A673 (cell line): Measurements from ENCODE around the gene COMMD10. TPM values are rescaled to one million over a fixed set of nuclear protein-coding genes. Genes with fewer than 3 reads are reported as not detected.

ENCODE experiments used
- BruUV-seq: library from RNA; stranded (reverse); fragments of 400-500 nt; replicated peaks from 2 replicates; lab custom pipeline; 2021; lab: Mats Ljungman, UMichigan
- CTCF ChIA-PET: fragments of 300-600 bp; sonication (Branson Sonifier 250); formaldehyde crosslinking; loops from one replicate; lab custom pipeline; 2022; ENCODE audit warnings: antibody characterized with exemption; lab: Charles Lee
- POLR2A ChIA-PET: fragments of 300-600 bp; sonication (Branson Sonifier 250); formaldehyde crosslinking; loops from one replicate; lab custom pipeline; 2022; ENCODE audit warnings: antibody characterized with exemption; ENCODE audit not compliant: low non-redundant PET; lab: Charles Lee
- DNase-seq: peaks from one replicate; pipeline ENCODE4 v3.0.0-alpha.2; 2015; ENCODE audit warnings: low spot score
- H3K27ac ChIP-seq: fragments of 200-600 bp; sonication (generic); 2 replicates; pipeline ENCODE4 v1.5.1; 2016; ENCODE audit warnings: mixed run types, low read depth, mild to moderate bottlenecking, mixed read lengths, antibody characterized with exemption, low read length; ENCODE audit not compliant: poor library complexity, severe bottlenecking
- H3K27me3 ChIP-seq: fragments of 200-600 bp; sonication (generic); replicated peaks from 2 replicates; pipeline ENCODE4 v1.6.1; 2017; ENCODE audit warnings: mixed run types, low read depth, mild to moderate bottlenecking, mixed read lengths, antibody characterized with exemption, low read length; ENCODE audit not compliant: insufficient read depth, poor library complexity
- H3K36me3 ChIP-seq: fragments of 200-600 bp; sonication (generic); 2 replicates; pipeline ENCODE4 v1.6.1; 2016; ENCODE audit warnings: mixed run types, mild to moderate bottlenecking, mixed read lengths, antibody characterized with exemption, low read length; ENCODE audit not compliant: insufficient read depth, poor library complexity, severe bottlenecking
- H3K4me1 ChIP-seq: fragments of 200-600 bp; sonication (generic); 2 replicates; pipeline ENCODE4 v1.6.1; 2017; ENCODE audit warnings: mixed run types, mild to moderate bottlenecking, mixed read lengths, antibody characterized with exemption, low read length; ENCODE audit not compliant: insufficient read depth, poor library complexity, severe bottlenecking
- H3K4me3 ChIP-seq: fragments of 200-600 bp; sonication (generic); 2 replicates; pipeline ENCODE4 v1.5.1; 2016; ENCODE audit warnings: low read depth, mixed run types, mild to moderate bottlenecking, mixed read lengths, low read length; ENCODE audit not compliant: poor library complexity, severe bottlenecking
- H3K9me3 ChIP-seq: fragments of 200-600 bp; sonication (generic); 2 replicates; pipeline ENCODE4 v1.6.1; 2016; ENCODE audit warnings: mixed run types, low read depth, mild to moderate bottlenecking, mixed read lengths, antibody characterized with exemption, low read length; ENCODE audit not compliant: poor library complexity, severe bottlenecking
- CTCF ChIP-seq: fragments of 300-800, 200-600 bp; sonication (generic); conservative IDR thresholded peaks from 2 replicates; pipeline ENCODE4 v1.5.1; 2017; ENCODE audit warnings: low read depth, mild to moderate bottlenecking, antibody characterized with exemption, low read length, moderate library complexity, mixed read lengths
- EZH2 ChIP-seq: fragments of 200-600 bp; sonication (generic); IDR thresholded peaks from 2 replicates; pipeline ENCODE4 v1.6.1; 2017; ENCODE audit warnings: borderline replicate concordance, low read depth, mild to moderate bottlenecking, mixed read lengths, antibody characterized with exemption, low read length; ENCODE audit not compliant: poor library complexity, severe bottlenecking
- intact Hi-C: fragments of 100-400 bp; cut with micrococcal nuclease; formaldehyde crosslinking; loops from one replicate; pipeline ENCODE4 v1.10.0; 2022; ENCODE audit not compliant: unreplicated experiment
- total RNA-seq: library from RNA; stranded (reverse); gene quantifications from 2 replicates; pipeline ENCODE4 v1.2.3, GENCODE V29; 2021

Gene COMMD10
- total RNA-seq, 1 experiment from 2014 or later = 36.5 TPM

GRCh38 chr5:116289276-116289675 is 204.5 kb downstream of the COMMD10 start:
- no peak for DNase-seq
- Histone ChIP-seq H3K4me3 (no peak overlapping the region), H3K27me3 (no peaks in the 10 kb centered on the region), H3K4me1 (no peaks in the 10 kb centered on the region), H3K9me3 (peaks cover 10% of the 10 kb centered on the region), H3K27ac (no peak overlapping the region), H3K36me3 (no peaks in the 10 kb centered on the region)
- POLR2A ChIA-PET = no interaction called here
- intact Hi-C loops = no loop called here
- BruUV-seq = no TSS peak
- CTCF ChIA-PET = no interaction called here
- TF ChIP-seq EZH2 = no peak
- TF ChIP-seq CTCF = no peak

- BruUV-seq = no TSS peak
- CTCF ChIA-PET = no interaction called here
- Histone ChIP-seq H3K27me3 (no peaks in the 10 kb centered on the region), H3K4me3 (no peak overlapping the region), H3K27ac (no peak overlapping the region), H3K9me3 (peaks cover 10% of the 10 kb centered on the region), H3K36me3 (no peaks in the 10 kb centered on the region), H3K4me1 (no peaks in the 10 kb centered on the region)
- POLR2A ChIA-PET = no interaction called here
- no peak for DNase-seq
- intact Hi-C loops = no loop called here
- TF ChIP-seq CTCF = no peak
- no peak for TF ChIP-seq EZH2
These were observed 206.4 kb downstream of the COMMD10 start for GRCh38 chr5:116291271-116291670.

DNA sequence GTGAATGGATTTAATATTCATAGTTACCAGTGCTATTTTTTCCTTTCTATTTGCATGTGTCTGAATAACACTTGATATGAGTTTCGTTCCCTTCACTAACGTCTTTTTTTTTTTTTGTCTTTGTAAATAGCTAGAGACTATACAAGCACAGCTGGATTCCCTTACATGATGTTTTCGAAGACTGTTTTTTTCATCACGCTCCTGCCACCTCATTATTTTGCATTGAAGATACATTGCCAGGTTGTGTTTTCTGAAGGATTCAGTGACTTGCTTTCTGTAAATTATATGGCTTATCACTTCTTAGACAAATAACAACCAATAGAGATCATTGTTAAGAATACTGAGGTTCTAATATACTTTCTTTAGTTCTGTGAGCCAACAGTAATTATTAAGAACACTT is 207.5 kb downstream of the COMMD10 start:
- ChIA-PET POLR2A (no interaction called here), CTCF (no interaction called here)
- no peaks in the 10 kb centered on the region for H3K4me1 ChIP-seq
- no TSS peak for BruUV-seq
- TF ChIP-seq CTCF = no peak
- peaks cover 10% of the 10 kb centered on the region for H3K9me3 ChIP-seq
- H3K27ac ChIP-seq = no peak overlapping the region
- no peaks in the 10 kb centered on the region for H3K36me3 ChIP-seq
- intact Hi-C loops = no loop called here
- no peak overlapping the region for H3K4me3 ChIP-seq
- H3K27me3 ChIP-seq = no peaks in the 10 kb centered on the region
- DNase-seq = no peak
